GM18873 (cell line): Measurements from ENCODE around the gene RAVER2.
"Not testable (repeated sequence)": the region's sequence is repeated elsewhere in the genome, so short reads cannot be mapped to it uniquely, and the experiment has no call there.

Source experiments
- ATAC-seq: cut with Tn5 transposase; IDR thresholded peaks from one replicate; pipeline ENCODE4 v1.9.1; 2021; ENCODE audit warnings: mild to moderate bottlenecking, moderate library complexity, moderate number of reproducible peaks; ENCODE audit not compliant: unreplicated experiment, low FRiP score

Gene RAVER2, protein sequence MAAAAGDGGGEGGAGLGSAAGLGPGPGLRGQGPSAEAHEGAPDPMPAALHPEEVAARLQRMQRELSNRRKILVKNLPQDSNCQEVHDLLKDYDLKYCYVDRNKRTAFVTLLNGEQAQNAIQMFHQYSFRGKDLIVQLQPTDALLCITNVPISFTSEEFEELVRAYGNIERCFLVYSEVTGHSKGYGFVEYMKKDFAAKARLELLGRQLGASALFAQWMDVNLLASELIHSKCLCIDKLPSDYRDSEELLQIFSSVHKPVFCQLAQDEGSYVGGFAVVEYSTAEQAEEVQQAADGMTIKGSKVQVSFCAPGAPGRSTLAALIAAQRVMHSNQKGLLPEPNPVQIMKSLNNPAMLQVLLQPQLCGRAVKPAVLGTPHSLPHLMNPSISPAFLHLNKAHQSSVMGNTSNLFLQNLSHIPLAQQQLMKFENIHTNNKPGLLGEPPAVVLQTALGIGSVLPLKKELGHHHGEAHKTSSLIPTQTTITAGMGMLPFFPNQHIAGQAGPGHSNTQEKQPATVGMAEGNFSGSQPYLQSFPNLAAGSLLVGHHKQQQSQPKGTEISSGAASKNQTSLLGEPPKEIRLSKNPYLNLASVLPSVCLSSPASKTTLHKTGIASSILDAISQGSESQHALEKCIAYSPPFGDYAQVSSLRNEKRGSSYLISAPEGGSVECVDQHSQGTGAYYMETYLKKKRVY

DNA sequence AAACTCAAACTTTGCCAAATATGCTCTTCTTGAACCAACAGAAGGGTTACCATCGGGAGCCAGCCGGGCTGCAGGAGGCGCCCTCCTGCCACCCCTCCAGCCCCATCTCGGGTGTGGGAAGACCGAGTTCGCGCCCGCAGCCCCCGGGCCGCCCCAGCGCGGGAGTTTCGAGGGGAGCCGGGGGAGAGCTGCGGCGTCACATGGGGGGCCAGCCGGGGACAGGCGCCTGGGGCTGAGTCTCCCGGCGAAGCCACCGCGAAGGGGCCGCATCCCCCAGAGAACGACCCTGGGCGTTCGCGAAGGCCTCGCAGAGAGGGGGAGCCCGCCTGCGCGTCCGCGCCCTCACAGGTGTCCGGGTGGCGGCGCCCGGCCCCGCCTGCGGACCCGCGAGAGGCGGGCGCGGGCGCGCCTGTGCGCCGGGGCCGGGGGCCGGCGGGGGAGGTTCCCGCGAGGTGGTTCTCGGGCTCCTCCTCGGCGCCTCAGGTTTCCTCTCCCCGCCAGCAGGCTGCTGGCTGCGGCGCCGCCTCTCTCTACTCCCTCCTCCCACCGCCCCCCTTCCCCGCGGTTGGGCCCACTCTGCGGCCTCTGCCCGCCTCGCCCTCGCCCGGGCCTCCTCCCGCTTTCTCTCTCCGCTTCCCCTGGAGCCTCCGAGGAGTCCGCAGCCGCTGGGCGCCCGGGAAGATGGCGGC lies at the start of gene RAVER2:
TSS of gene RAVER2 (plus strand) at position 584 of the 689 bp plus-strand sequence. CDS start at position 682, 98 bp downstream.
- no peak for ATAC-seq

- no peak for ATAC-seq
These were observed 48.0 kb upstream of the RAVER2 start for GRCh38 chr1:64696879-64697278.

- no peak for ATAC-seq
These were observed 45.5 kb upstream of the RAVER2 start for GRCh38 chr1:64699327-64699726.

- ATAC-seq: no peak
These were observed 43.8 kb upstream of the RAVER2 start for GRCh38 chr1:64701071-64701470.

GRCh38 chr1:64701886-64702285 lies 43.0 kb upstream of the RAVER2 start:
- no peak for ATAC-seq

- not testable (repeated sequence) for ATAC-seq
These were observed 42.2 kb upstream of the RAVER2 start for GRCh38 chr1:64702670-64703069.

GRCh38 chr1:64703600-64703999 lies 41.3 kb upstream of the RAVER2 start:
- no peak for ATAC-seq

DNA sequence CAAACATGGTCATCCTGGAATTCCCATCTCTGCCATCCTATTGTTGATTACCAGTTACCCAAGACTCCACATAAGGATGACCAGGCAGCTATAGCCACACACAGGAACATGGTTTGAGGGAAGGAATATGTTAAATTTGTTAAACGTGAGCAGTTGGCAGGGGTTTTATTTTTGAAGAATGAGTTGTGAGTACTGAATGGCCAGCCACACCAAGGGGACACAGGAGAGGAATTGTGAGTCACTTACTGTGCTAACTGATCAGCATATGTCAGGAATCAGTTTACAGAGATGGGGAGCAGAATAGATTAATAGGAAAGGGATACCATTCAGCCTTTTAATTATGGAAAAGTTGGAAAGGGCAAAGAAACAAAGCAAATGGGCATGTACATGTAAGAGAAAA lies 39.3 kb upstream of the RAVER2 start:
- ATAC-seq: no peak

DNA sequence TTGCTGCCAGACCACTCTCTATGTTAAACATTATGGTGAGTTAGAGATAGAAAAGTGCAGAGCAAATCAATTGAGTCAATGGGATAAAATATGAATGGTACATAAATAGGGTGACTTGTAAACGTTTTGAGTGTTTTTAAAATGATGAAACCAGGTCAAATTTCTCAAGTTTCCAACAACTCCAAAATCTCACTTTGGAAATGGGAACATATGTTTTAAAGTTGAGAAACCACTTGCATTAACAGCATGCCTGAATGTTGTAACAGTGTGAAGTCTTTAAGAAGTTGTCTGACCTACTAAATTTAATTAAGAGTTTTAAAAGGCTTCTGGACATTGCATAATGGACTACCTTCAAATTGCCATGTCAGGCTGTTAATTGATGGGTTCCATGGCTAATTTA lies 33.6 kb upstream of the RAVER2 start:
- no peak for ATAC-seq

DNA sequence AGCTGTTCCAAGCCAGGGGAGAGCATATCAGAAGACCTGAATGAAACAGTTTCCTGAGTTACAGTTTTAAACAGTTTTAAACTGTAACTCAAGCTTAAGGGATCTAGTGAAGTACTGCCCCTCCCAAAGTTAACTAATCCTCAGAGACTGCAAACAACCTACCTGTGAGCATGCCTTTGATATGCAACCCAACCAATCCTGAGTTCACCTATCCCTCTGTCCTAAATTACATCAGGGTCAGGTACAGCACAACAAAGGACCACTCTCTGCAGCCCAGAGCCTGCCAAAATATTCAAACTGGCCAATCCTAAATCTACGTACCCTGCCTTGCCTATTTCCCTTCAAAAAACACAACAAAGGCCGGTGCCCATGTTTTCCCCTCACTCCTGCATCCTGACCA lies 32.8 kb upstream of the RAVER2 start:
- ATAC-seq: no peak

DNA sequence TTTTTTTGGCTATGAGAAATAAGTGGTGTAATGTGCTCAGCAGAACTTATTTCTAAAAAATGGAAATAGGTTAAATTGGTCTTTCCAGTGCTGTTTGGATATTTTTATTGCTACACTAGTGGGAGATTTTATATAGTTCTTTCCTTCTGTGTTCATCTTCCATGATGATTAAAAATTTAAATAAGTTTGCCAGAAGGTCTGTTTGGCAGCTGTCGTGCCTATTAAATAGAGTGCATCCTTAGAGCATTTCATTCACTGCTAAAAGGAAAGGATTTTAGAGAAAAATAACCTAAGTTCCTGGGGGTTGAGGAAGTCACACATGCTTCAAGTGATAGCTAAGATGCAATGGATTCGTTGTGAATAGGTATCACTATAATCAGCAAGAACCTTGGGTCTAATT lies 29.7 kb upstream of the RAVER2 start:
- ATAC-seq: no peak

GRCh38 chr1:64721135-64721534 lies 23.7 kb upstream of the RAVER2 start:
- ATAC-seq: no peak

DNA sequence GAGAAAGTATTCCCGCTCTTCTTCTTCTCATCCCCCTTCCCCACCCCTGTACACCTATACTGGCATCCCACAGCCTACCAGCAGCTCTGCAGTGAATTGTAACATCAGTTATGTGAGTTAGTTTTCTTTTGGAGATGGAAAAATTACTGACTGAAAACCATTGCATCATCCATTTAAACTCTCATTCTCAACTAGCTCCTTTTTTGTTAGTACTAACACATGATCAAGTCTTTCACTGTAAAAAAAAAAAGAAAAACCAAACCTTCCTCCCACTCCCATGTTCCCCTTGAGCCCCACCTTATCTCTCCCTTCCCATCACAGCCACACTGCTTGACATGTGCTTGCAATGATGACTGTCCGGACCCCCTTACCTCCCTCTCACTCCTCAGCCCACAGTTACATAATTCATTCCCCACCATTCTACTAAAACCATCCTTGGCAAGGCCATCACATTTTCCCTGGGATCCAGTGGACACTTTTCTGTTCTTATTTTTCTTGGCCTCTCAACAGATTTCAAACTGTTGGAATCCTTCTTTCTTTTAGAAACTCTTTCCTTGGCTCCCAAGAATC lies 23.2 kb upstream of the RAVER2 start:
- no peak for ATAC-seq

DNA sequence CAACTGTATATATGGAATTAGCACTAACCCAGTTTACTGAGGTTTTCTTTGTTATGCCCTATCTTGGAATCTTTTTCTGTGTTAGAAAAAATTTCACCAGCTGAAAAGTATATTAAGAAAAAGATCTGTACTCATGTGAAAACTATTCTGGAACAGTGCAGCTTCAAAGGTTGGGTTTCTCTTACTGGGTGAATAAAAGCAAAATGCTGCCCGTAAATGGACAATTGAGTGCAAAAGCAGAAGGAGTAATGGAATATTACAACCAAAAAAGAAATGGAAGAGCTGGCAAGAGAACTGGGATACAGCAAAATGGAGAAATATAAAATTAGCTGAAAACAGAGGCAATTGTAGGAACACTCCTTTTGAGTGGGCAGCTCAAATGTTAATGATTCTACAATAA lies 17.0 kb upstream of the RAVER2 start:
- ATAC-seq: no peak

GRCh38 chr1:64733581-64734286 lies 11.1 kb upstream of the RAVER2 start:
- ATAC-seq: no peak

GRCh38 chr1:64734287-64734652 lies 10.6 kb upstream of the RAVER2 start:
- ATAC-seq: no peak

DNA sequence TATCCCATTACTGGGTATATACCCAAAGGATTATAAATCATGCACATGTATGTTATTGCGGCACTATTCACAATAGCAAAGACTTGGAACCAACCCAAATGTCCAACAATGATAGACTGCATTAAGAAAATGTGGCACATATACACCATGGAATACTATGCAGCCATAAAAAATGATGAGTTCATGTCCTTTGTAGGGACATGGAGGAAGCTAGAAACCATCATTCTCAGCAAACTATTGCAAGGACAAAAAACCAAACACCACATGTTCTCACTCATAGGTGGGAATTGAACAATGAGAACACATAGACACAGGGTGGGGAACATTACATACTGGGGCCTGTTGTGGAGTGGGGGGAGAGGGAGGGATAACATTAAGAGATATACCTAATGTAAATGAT lies 4.2 kb upstream of the RAVER2 start:
- ATAC-seq: not testable (repeated sequence)

DNA sequence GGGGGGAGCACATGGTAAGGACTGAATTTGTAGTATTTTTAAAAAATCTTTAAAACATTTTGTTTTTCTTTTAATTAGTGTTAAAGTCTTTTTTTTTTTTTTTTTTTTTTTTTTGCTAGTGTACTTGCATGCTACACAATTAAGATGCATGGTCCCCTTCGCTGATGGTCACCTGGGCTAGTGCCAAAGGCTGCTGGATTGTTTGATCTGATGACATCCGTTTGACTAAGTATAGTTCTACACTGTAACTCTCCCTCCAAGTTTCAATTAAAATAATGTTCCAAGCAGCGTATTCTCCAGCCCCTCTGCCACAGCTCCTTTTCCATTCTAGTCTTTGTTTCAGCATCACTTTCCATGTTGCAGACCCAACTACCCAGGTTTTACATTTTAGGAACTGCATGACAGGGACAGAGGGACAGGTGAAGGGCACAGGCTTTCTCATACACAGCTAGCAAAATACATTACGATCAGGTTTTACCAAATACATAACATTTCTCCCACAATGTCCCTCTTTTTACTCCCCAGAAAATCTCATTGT lies 852 bp upstream of the RAVER2 start:
- ATAC-seq: no peak

DNA sequence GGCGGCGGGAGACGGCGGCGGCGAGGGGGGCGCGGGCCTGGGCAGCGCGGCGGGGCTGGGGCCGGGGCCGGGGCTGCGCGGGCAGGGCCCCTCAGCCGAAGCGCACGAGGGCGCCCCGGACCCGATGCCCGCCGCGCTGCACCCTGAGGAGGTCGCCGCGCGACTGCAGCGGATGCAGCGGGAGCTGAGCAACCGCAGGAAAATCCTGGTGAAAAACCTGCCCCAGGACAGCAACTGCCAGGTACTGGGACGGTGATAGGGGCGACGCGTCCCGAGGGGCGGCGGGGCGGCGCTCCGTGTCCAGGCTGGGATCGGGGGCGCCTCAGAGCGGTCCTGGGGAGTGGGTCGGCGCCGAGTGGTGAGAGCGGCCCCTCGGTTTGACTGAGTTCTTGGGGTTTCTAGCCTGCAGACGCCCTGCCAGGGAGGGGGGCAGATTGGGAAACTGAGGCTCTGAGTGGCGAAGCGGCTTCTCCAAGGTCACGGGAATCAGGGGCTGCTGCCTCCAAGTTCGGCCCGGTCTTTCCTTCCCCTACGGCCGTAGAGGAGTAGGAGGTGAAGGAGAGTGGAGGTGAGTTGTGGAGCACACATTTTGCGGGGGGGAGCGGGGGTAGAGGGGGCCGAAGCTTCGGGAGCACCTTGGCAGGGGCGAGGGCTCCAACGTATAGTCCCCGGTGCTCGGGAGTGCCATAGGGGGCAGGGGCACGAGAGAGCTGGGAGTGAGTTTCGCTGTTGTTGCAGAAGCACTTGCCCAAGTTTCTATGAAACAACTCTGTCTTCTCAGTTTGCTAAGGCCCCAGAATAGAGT lies 508 bp downstream of the RAVER2 start:
- no peak for ATAC-seq
